Esophagus squamous epithelium (tissue), 5 donors: Measurements from ENCODE around the gene SHISA3. TPM values are rescaled to one million over a fixed set of nuclear protein-coding genes. Genes with fewer than 3 reads are reported as not detected.

Source experiments
- DNase-seq: peaks from one replicate; lab custom pipeline; 2025; lab: John Stamatoyannopoulos, UW
- H3K27ac ChIP-seq, 4 donors: fragments of 200-600 bp; sonication (generic); one replicate each; pipeline ENCODE4 v1.5.1; 2016 to 2019; ENCODE audit warnings: mild to moderate bottlenecking in 1 of 4
- H3K27me3 ChIP-seq, 4 donors: fragments of 200-600 bp; sonication (generic); 1 replicate in 3 of 4; 2 replicates in 1 of 4; pipeline versions ENCODE4 v1.5.1 to v1.6.0; 2017 to 2021; ENCODE audit warnings: antibody characterized with exemption in 1 of 4
- H3K36me3 ChIP-seq, 3 donors: fragments of 200-600 bp; sonication (generic); one replicate each; pipeline ENCODE4 v1.5.1; 2016 to 2019
- H3K4me1 ChIP-seq, 3 donors: fragments of 200-600 bp; sonication (generic); one replicate each; pipeline ENCODE4 v1.5.1; 2017 to 2019
- H3K4me3 ChIP-seq, 4 donors: fragments of 200-600 bp; sonication (generic); 1 replicate in 3 of 4; 2 replicates in 1 of 4; pipeline ENCODE4 v1.5.1; 2016 to 2019; ENCODE audit warnings: mild to moderate bottlenecking in 2 of 4, moderate library complexity in 1 of 4
- H3K9me3 ChIP-seq, 3 donors: fragments of 200-600 bp; sonication (generic); one replicate each; pipeline ENCODE4 v1.5.1; 2016 to 2019
- CTCF ChIP-seq, 6 experiments: fragments of 450-650 bp in 4 of 6; fragments of 200-600 bp in 2 of 6; sonication (generic) in 2 of 6; IDR thresholded peaks; one replicate each; pipeline ENCODE4 v1.5.1; 2016 to 2019; ENCODE audit warnings: antibody characterized with exemption in 6 of 6, mild to moderate bottlenecking in 4 of 6, moderate library complexity in 4 of 6
- POLR2A ChIP-seq, 4 donors: fragments of 450-650 bp; IDR thresholded peaks; one replicate each; pipeline ENCODE4 v1.6.1; 2017; ENCODE audit warnings: antibody characterized with exemption in 4 of 4, mild to moderate bottlenecking in 4 of 4, moderate library complexity in 3 of 4
- WGBS, 2 donors: methylation state at CpG; one replicate each; pipeline ENCODE4 v1.1.5; 2018; 5-methylcytosine and 5-hydroxymethylcytosine counted together
- intact Hi-C: fragments of 100-400 bp; cut with DNase I; formaldehyde crosslinking; loops from one replicate; pipeline ENCODE4 v1.15.0; 2022
- total RNA-seq, 4 donors: library from RNA; depleted of rRNA; stranded (reverse); fragments of >200 nt; gene quantifications; one replicate each; pipeline ENCODE4 v1.1.0, GENCODE V29; 2016
- donor health status: DM: yes; HTN: yes; CAD: no.

Gene SHISA3
- total RNA-seq, 4 donors from 2014 or later = 0.18 to 1.5 (median 0.64) TPM; not detected in 1

- peaks cover 0 to 4% (median 0%) of the 10 kb centered on the region in 4 donors for H3K27me3 ChIP-seq
- intact Hi-C loops = no loop called here
- no peak for DNase-seq
- WGBS, 2 donors = 68 to 73% methylated on average over 5 of the region's 5 CpGs
- no peaks in the 10 kb centered on the region for H3K36me3 ChIP-seq
- no peaks in the 10 kb centered on the region for H3K9me3 ChIP-seq
- H3K4me3 ChIP-seq = no peak overlapping the region
- no peak overlapping the region for H3K27ac ChIP-seq
- peaks cover 0 to 5% (median 0%) of the 10 kb centered on the region in 3 donors for H3K4me1 ChIP-seq
- TF ChIP-seq CTCF (IDR thresholded peaks at IDR 0.05) = no peak
- no peak for TF ChIP-seq POLR2A (IDR thresholded peaks at IDR 0.05)
Measured at GRCh38 chr4:42357325-42357724, 40.0 kb upstream of the SHISA3 start.

GRCh38 chr4:42359711-42360110, 37.6 kb upstream of the SHISA3 start:
- DNase-seq = no peak

GRCh38 chr4:42360256-42360669, 37.0 kb upstream of the SHISA3 start:
- intact Hi-C loops = no loop called here
- no peaks in the 10 kb centered on the region for H3K36me3 ChIP-seq
- H3K4me1 ChIP-seq = peaks cover 0 to 5% (median 0%) of the 10 kb centered on the region in 3 donors
- H3K4me3 ChIP-seq = peak overlapping the region in 2 of 4 donors; percentile 21 to 43
- H3K27ac ChIP-seq = peak overlapping the region in 2 of 4 donors; percentile 25 to 28
- TF ChIP-seq CTCF (IDR thresholded peaks at IDR 0.05) = no peak
- no peak for TF ChIP-seq POLR2A (IDR thresholded peaks at IDR 0.05)
- WGBS, 2 donors = 15% methylated on average over 2 of the region's 2 CpGs
- no peak for DNase-seq
- peaks cover 0 to 4% (median 0%) of the 10 kb centered on the region in 4 donors for H3K27me3 ChIP-seq
- no peaks in the 10 kb centered on the region for H3K9me3 ChIP-seq

More at GRCh38 chr4:42359711-42360110, 37.6 kb upstream of the SHISA3 start:
- H3K4me1 ChIP-seq = peaks cover 0 to 5% (median 0%) of the 10 kb centered on the region in 3 donors
- peaks cover 0 to 4% (median 0%) of the 10 kb centered on the region in 4 donors for H3K27me3 ChIP-seq
- intact Hi-C loops = no loop called here
- H3K36me3 ChIP-seq = no peaks in the 10 kb centered on the region
- H3K27ac ChIP-seq = peak overlapping the region in 1 of 4 donors; percentile 25
- no peaks in the 10 kb centered on the region for H3K9me3 ChIP-seq
- H3K4me3 ChIP-seq = peak overlapping the region in 3 of 4 donors; percentile 14 to 43 (median 21)
- TF ChIP-seq POLR2A (IDR thresholded peaks at IDR 0.05) = no peak
- TF ChIP-seq CTCF (IDR thresholded peaks at IDR 0.05) = no peak
- 32 to 37% methylated on average over 5 of the region's 5 CpGs for whole genome bisulfite sequencing, 2 donors

- no peak for TF ChIP-seq POLR2A (IDR thresholded peaks at IDR 0.05)
- TF ChIP-seq CTCF (IDR thresholded peaks at IDR 0.05) = no peak
- Histone ChIP-seq H3K4me3 (no peak overlapping the region), H3K27me3 (no peaks in the 10 kb centered on the region), H3K36me3 (no peaks in the 10 kb centered on the region), H3K9me3 (no peaks in the 10 kb centered on the region), H3K4me1 (peaks cover 0 to 5% (median 0%) of the 10 kb centered on the region in 3 donors), H3K27ac (no peak overlapping the region)
- WGBS, 2 donors = 66 to 86% methylated on average over 8 of the region's 8 CpGs
- no peak for DNase-seq
- intact Hi-C loops = no loop called here
Measured at GRCh38 chr4:42361456-42361855, 35.8 kb upstream of the SHISA3 start.

GRCh38 chr4:42362591-42362990, 34.7 kb upstream of the SHISA3 start:
- no peaks in the 10 kb centered on the region for H3K27me3 ChIP-seq
- intact Hi-C loops = no loop called here
- no peak for DNase-seq
- TF ChIP-seq CTCF (IDR thresholded peaks at IDR 0.05) (no peak), POLR2A (IDR thresholded peaks at IDR 0.05) (no peak)
- no peaks in the 10 kb centered on the region for H3K9me3 ChIP-seq
- peaks cover 0 to 5% (median 0%) of the 10 kb centered on the region in 3 donors for H3K4me1 ChIP-seq
- H3K4me3 ChIP-seq = no peak overlapping the region
- WGBS, 2 donors = 68 to 69% methylated on average over 3 of the region's 3 CpGs
- no peak overlapping the region for H3K27ac ChIP-seq
- no peaks in the 10 kb centered on the region for H3K36me3 ChIP-seq
